Adrenal gland (tissue), 5 donors: ENCODE data around the gene PTPRD.

ENCODE experiments used
- CTCF ChIP-seq, 6 experiments: fragments of 450-650 bp in 4 of 6; fragments of 200-600 bp in 2 of 6; sonication (generic) in 1 of 6; IDR thresholded peaks; 1 replicate in 5 of 6; 2 replicates in 1 of 6; pipeline versions ENCODE4 v1.5.1 to v1.8.0; 2016 to 2021; ENCODE audit warnings: antibody characterized with exemption in 6 of 6, mild to moderate bottlenecking in 2 of 6, moderate library complexity in 1 of 6
- POLR2A ChIP-seq, 2 donors: fragments of 450-650 bp; IDR thresholded peaks; one replicate each; pipeline ENCODE4 v1.6.1; 2017; ENCODE audit warnings: antibody characterized with exemption in 2 of 2, mild to moderate bottlenecking in 2 of 2, moderate library complexity in 1 of 2
- donor health status: DM: no; HTN: no; CAD: no.

GRCh38 chr9:8391566-8391965, 2221.2 kb downstream of the PTPRD start:
- TF ChIP-seq CTCF (IDR thresholded peaks at IDR 0.05), result no peak
- TF ChIP-seq POLR2A (IDR thresholded peaks at IDR 0.05), result no peak
